MM.1S (cell line): ENCODE results near the gene ARFGEF2.

Source experiments
- CTCF ChIP-seq: fragments of 300-600 bp; sonication (generic); IDR thresholded peaks from 2 replicates; pipeline ENCODE4 v1.5.1; 2016; ENCODE audit warnings: antibody characterized with exemption, low read length, mixed read lengths
- EZH2phosphoT487 ChIP-seq: fragments of 300-600 bp; sonication (generic); IDR thresholded peaks from 2 replicates; pipeline ENCODE4 v1.6.1; 2018; ENCODE audit warnings: antibody characterized with exemption, low read length

- TF ChIP-seq CTCF (no peak), EZH2phosphoT487 (no peak)
These were observed 28.6 kb upstream of the ARFGEF2 start for GRCh38 chr20:48892891-48893290.
